Measurements from ENCODE around the gene CORO7. TPM values are rescaled to one million over a fixed set of nuclear protein-coding genes. Genes with fewer than 3 reads are reported as not detected.

The CORO7 gene
- total and polyA plus RNA-seq, 9 of the 15 experiments (the other 6 are each of a cell fraction or from before 2014, with no cell fraction given), result 0.45 to 77.2 (median 18.7) TPM

GRCh38 chr16:4416200-4417032 lies at the start of gene CORO7 (continued):
- no peak for TF ChIP-seq UBTF (IDR thresholded peaks at IDR 0.05; ENCODE audit: borderline replicate concordance in 1 of 2, low read depth in 2 of 2, low read length in 2 of 2)
- TF ChIP-seq ILK (tag; IDR thresholded peaks at IDR 0.05; ENCODE audit: borderline replicate concordance, low read depth), result no peak
- TF ChIP-seq RAD21 (CRISPR knock-in tag; conservative IDR thresholded peaks at IDR 0.05 in 1 of 2, IDR thresholded peaks at IDR 0.05 in 1 of 2), result no peak
- TF ChIP-seq ZNF184 (CRISPR knock-in tag; IDR thresholded peaks at IDR 0.05), result no peak
- peak; percentile 87 for TF ChIP-seq REST (IDR thresholded peaks at IDR 0.05; ENCODE audit: borderline replicate concordance)
- TF ChIP-seq REST (CRISPR knock-in tag; IDR thresholded peaks at IDR 0.05; ENCODE audit: low read depth), result no peak

Measured in K562 (cell line).